Lung (tissue), 12 donors: ENCODE data around the gene VCL. TPM values are rescaled to one million over a fixed set of nuclear protein-coding genes. Genes with fewer than 3 reads are reported as not detected.
"Not testable (repeated sequence)": the region's sequence is repeated elsewhere in the genome, so short reads cannot be mapped to it uniquely, and the experiment has no call there.

Experiments
- ATAC-seq: fragments of 200-7000 bp; cut with Tn5 transposase; one replicate; pipeline ENCODE4 v1.9.1; 2020; ENCODE audit warnings: moderate number of reproducible peaks; ENCODE audit not compliant: insufficient read depth, low FRiP score
- DNase-seq, 3 donors: peaks; one replicate each; pipeline ENCODE4 v3.0.0-alpha.2; 2013 to 2017
- H3K27ac ChIP-seq, 2 donors: one replicate each; pipeline ENCODE4 v1.5.1; 2013; ENCODE audit warnings: mild to moderate bottlenecking in 2 of 2, moderate library complexity in 2 of 2, control low read depth in 1 of 2, inconsistent platforms in 1 of 2, low read depth in 1 of 2, low read length in 1 of 2
- H3K27me3 ChIP-seq, 3 donors: one replicate each; pipeline ENCODE4 v1.5.1; 2013; ENCODE audit warnings: low read length in 2 of 3; ENCODE audit not compliant: control insufficient read depth in 3 of 3, insufficient read depth in 3 of 3
- H3K36me3 ChIP-seq, 4 donors: one replicate each; pipeline ENCODE4 v1.5.1; 2013; ENCODE audit warnings: low read length in 4 of 4, mild to moderate bottlenecking in 1 of 4, moderate library complexity in 1 of 4; ENCODE audit not compliant: control insufficient read depth in 4 of 4, insufficient read depth in 4 of 4
- H3K4me1 ChIP-seq, 5 donors: one replicate each; pipeline ENCODE4 v1.5.1; 2013; ENCODE audit warnings: low read length in 5 of 5, mild to moderate bottlenecking in 2 of 5, moderate library complexity in 1 of 5; ENCODE audit not compliant: control insufficient read depth in 5 of 5, insufficient read depth in 5 of 5
- H3K4me3 ChIP-seq: one replicate; pipeline ENCODE4 v1.5.1; 2013; ENCODE audit warnings: mild to moderate bottlenecking, control low read depth, moderate library complexity
- H3K9ac ChIP-seq, 2 donors: one replicate each; pipeline ENCODE4 v1.5.1; 2013; ENCODE audit warnings: low read length in 2 of 2, control low read depth in 1 of 2; ENCODE audit not compliant: insufficient read depth in 1 of 2
- H3K9me3 ChIP-seq, 4 donors: one replicate each; pipeline ENCODE4 v1.5.1; 2013; ENCODE audit warnings: low read length in 3 of 4, mild to moderate bottlenecking in 1 of 4, moderate library complexity in 1 of 4; ENCODE audit not compliant: control insufficient read depth in 4 of 4, insufficient read depth in 3 of 4
- WGBS, 2 donors: extraction: QIAGEN DNeasy Blood & Tissue Kit; methylation state at CpG; one replicate each; pipeline ENCODE4 v1.1.7; 2013; 5-methylcytosine and 5-hydroxymethylcytosine counted together
- polyA plus RNA-seq, 2 donors: library from polyadenylated mRNA; stranded (reverse); fragments of 200-250 nt; gene quantifications; one replicate each; pipeline ENCODE4 v1.2.1, GENCODE V29; 2013
- total RNA-seq, 2 donors: library from RNA; depleted of rRNA in 1 of 2; stranded (reverse); fragments of >200 nt in 1 of 2; gene quantifications; one replicate each; pipeline ENCODE4 v1.2.1, GENCODE V29; 2014 to 2021
- TF ChIP-seq, protein P1 (sequence below): IDR thresholded peaks from 2 replicates; pipeline ENCODE4 v1.5.1; 2012; ENCODE audit warnings: mild to moderate bottlenecking; ENCODE audit errors: control extremely low read depth, extremely low read depth
- donor health status: control.
- donor health status: control.
- donor health status: Bipolar disorder and iron deficiency.
- donor health status: healthy.
- donor health status: DM: yes; HTN: yes; CAD: no.

Gene VCL
- total and polyA plus RNA-seq, 4 donors: 24.5 to 181 (median 86.3) TPM

DNA sequence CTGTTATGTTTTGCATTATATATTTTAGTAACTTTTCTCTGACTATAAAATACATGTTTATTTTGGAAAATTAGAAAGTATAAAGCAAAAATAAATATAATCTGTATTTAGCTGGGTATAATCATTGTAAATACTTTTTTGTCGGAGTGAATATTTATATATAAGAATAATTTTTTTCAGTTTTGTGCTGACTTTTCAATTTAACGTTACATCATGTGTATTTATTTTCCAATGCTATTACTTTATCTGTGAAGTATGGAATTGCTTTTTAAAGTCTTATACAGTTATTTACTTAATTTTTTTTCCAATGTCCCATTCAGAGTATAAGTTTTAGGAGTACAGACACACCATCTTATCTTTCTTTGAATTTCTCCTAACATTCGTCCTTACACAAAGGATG, 137.5 kb downstream of the VCL start:
- Histone ChIP-seq H3K27me3 (no peaks in the 10 kb centered on the region), H3K9ac (no peak overlapping the region), H3K4me3 (no peak overlapping the region), H3K27ac (no peak overlapping the region), H3K4me1 (no peaks in the 10 kb centered on the region), H3K36me3 (peaks cover 18 to 43% (median 25%) of the 10 kb centered on the region in 4 donors), H3K9me3 (no peaks in the 10 kb centered on the region)
- 89 to 93% methylated on average over 3 of the region's 3 CpGs for WGBS, 2 donors
- no peak for ATAC-seq
- DNase-seq: no peak
- TF ChIP-seq, protein P1, sequence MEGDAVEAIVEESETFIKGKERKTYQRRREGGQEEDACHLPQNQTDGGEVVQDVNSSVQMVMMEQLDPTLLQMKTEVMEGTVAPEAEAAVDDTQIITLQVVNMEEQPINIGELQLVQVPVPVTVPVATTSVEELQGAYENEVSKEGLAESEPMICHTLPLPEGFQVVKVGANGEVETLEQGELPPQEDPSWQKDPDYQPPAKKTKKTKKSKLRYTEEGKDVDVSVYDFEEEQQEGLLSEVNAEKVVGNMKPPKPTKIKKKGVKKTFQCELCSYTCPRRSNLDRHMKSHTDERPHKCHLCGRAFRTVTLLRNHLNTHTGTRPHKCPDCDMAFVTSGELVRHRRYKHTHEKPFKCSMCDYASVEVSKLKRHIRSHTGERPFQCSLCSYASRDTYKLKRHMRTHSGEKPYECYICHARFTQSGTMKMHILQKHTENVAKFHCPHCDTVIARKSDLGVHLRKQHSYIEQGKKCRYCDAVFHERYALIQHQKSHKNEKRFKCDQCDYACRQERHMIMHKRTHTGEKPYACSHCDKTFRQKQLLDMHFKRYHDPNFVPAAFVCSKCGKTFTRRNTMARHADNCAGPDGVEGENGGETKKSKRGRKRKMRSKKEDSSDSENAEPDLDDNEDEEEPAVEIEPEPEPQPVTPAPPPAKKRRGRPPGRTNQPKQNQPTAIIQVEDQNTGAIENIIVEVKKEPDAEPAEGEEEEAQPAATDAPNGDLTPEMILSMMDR: no peak

- no peak for DNase-seq
- H3K27ac ChIP-seq: no peak overlapping the region
- 91 to 92% methylated on average over 5 of the region's 5 CpGs for WGBS, 2 donors
- H3K9me3 ChIP-seq: no peaks in the 10 kb centered on the region
- no peaks in the 10 kb centered on the region for H3K27me3 ChIP-seq
- TF ChIP-seq, protein P1: no peak
- no peak overlapping the region for H3K9ac ChIP-seq
- peaks cover 11 to 27% (median 19%) of the 10 kb centered on the region in 4 donors for H3K36me3 ChIP-seq
- H3K4me1 ChIP-seq: no peaks in the 10 kb centered on the region
- no peak overlapping the region for H3K4me3 ChIP-seq
- no peak for ATAC-seq
Observed at GRCh38 chr10:74137992-74138391, 140.1 kb downstream of the VCL start.

DNA sequence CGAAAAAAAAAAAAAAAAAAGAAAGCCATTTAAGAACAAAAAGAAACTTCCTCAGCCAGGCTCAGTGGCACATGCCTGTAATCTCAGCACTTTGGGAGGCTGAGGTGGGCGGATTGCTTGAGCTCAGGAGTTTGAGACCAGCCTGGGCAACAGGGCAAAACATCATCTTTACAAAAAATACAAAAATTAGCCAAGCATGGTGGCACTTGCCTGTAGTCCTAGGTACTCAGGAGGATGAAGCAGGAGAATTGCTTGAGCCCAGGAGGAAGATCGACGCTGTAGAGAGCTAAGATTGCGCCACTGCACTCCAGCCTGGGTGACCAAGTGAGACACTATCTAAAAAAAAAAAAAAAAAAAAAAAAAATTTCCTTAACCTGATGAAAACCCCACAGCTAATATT, 140.7 kb downstream of the VCL start:
- WGBS, 2 donors: 68 to 75% methylated on average over 5 of the region's 5 CpGs
- peaks cover 7 to 24% (median 17%) of the 10 kb centered on the region in 4 donors for H3K36me3 ChIP-seq
- H3K27ac ChIP-seq, H3K9ac ChIP-seq, H3K4me1 ChIP-seq, H3K27me3 ChIP-seq, ATAC-seq, DNase-seq, H3K4me3 ChIP-seq, H3K9me3 ChIP-seq: not testable (repeated sequence)

DNA sequence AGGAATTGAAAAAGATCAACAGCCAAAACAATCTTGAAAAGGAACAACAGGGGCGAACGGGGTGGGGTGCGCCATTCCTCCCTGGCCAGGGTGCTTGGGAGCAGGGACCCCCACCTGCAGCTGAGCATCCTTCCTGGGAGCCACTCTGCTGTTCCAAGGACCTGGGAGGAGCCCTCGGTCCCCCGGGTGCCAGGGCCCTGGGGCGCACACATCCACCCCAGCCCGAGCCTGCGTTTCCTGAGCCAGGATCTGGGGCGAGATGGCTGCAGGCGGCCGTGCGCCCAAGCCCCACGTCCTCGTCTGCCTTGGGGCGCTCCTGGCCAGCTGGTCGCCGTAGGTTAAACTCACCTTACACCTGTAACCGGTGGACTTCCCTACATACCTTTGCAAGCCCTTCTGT, 142.1 kb downstream of the VCL start:
- Histone ChIP-seq H3K36me3 (peaks cover 7 to 14% (median 13%) of the 10 kb centered on the region in 4 donors), H3K4me1 (no peaks in the 10 kb centered on the region), H3K4me3 (no peak overlapping the region), H3K9me3 (no peaks in the 10 kb centered on the region), H3K27me3 (no peaks in the 10 kb centered on the region), H3K27ac (no peak overlapping the region), H3K9ac (no peak overlapping the region)
- 94 to 98% methylated on average over 18 of the region's 18 CpGs for WGBS, 2 donors
- ATAC-seq: no peak
- DNase-seq: no peak
- TF ChIP-seq, protein P1: no peak
